Measurements from ENCODE around the gene DPYSL5.

Gene DPYSL5

GRCh38 chr2:26940001-26940400, 92.1 kb downstream of the DPYSL5 start:
- Histone ChIP-seq H3K4me3 (ENCODE audit: low read depth in 1 of 2, low read length in 2 of 2) (no peak overlapping the region), H3K9ac (ENCODE audit: low read length) (no peak overlapping the region), H3K9me3 (ENCODE audit: low read length) (no peaks in the 10 kb centered on the region), H3K4me1 (ENCODE audit: insufficient read depth, low read length) (no peaks in the 10 kb centered on the region), H3K27ac (ENCODE audit: low read depth, low read length) (no peak overlapping the region), H3K36me3 (ENCODE audit: insufficient read depth, low read length) (no peaks in the 10 kb centered on the region), H3K27me3 (ENCODE audit: control insufficient read depth in 1 of 2, insufficient read depth in 2 of 2, low read length in 2 of 2) (peaks cover 0 to 14% of the 10 kb centered on the region in 2 donors)

GRCh38 chr2:26941486-26941885, 93.6 kb downstream of the DPYSL5 start:
- peaks cover 0 to 14% of the 10 kb centered on the region in 2 donors for H3K27me3 ChIP-seq (ENCODE audit: control insufficient read depth in 1 of 2, insufficient read depth in 2 of 2, low read length in 2 of 2)
- no peaks in the 10 kb centered on the region for H3K9me3 ChIP-seq (ENCODE audit: low read length)
- H3K4me1 ChIP-seq (ENCODE audit: insufficient read depth, low read length), result no peaks in the 10 kb centered on the region
- H3K27ac ChIP-seq (ENCODE audit: low read depth, low read length), result no peak overlapping the region
- H3K9ac ChIP-seq (ENCODE audit: low read length), result no peak overlapping the region
- H3K4me3 ChIP-seq (ENCODE audit: low read depth in 1 of 2, low read length in 2 of 2), result no peak overlapping the region
- no peaks in the 10 kb centered on the region for H3K36me3 ChIP-seq (ENCODE audit: insufficient read depth, low read length)

- Histone ChIP-seq H3K9ac (ENCODE audit: low read length) (no peak overlapping the region), H3K9me3 (ENCODE audit: low read length) (no peaks in the 10 kb centered on the region), H3K27ac (ENCODE audit: low read depth, low read length) (no peak overlapping the region), H3K27me3 (ENCODE audit: control insufficient read depth in 1 of 2, insufficient read depth in 2 of 2, low read length in 2 of 2) (peaks cover 0 to 14% of the 10 kb centered on the region in 2 donors), H3K4me1 (ENCODE audit: insufficient read depth, low read length) (no peaks in the 10 kb centered on the region), H3K4me3 (ENCODE audit: low read depth in 1 of 2, low read length in 2 of 2) (no peak overlapping the region), H3K36me3 (ENCODE audit: insufficient read depth, low read length) (no peaks in the 10 kb centered on the region)
Observed at GRCh38 chr2:26942543-26943295, 94.8 kb downstream of the DPYSL5 start.

GRCh38 chr2:26945991-26946750, 98.2 kb downstream of the DPYSL5 start:
- no peak overlapping the region for H3K4me3 ChIP-seq (ENCODE audit: low read depth in 1 of 2, low read length in 2 of 2)
- no peaks in the 10 kb centered on the region for H3K4me1 ChIP-seq (ENCODE audit: insufficient read depth, low read length)
- no peaks in the 10 kb centered on the region for H3K9me3 ChIP-seq (ENCODE audit: low read length)
- no peaks in the 10 kb centered on the region for H3K36me3 ChIP-seq (ENCODE audit: insufficient read depth, low read length)
- peaks cover 0 to 14% of the 10 kb centered on the region in 2 donors for H3K27me3 ChIP-seq (ENCODE audit: control insufficient read depth in 1 of 2, insufficient read depth in 2 of 2, low read length in 2 of 2)
- H3K27ac ChIP-seq (ENCODE audit: low read depth, low read length), result no peak overlapping the region
- no peak overlapping the region for H3K9ac ChIP-seq (ENCODE audit: low read length)

- no peaks in the 10 kb centered on the region for H3K4me1 ChIP-seq (ENCODE audit: insufficient read depth, low read length)
- H3K9me3 ChIP-seq (ENCODE audit: low read length), result no peaks in the 10 kb centered on the region
- H3K36me3 ChIP-seq (ENCODE audit: insufficient read depth, low read length), result no peaks in the 10 kb centered on the region
- H3K4me3 ChIP-seq (ENCODE audit: low read depth in 1 of 2, low read length in 2 of 2), result no peak overlapping the region
- no peak overlapping the region for H3K9ac ChIP-seq (ENCODE audit: low read length)
- H3K27me3 ChIP-seq (ENCODE audit: control insufficient read depth in 1 of 2, insufficient read depth in 2 of 2, low read length in 2 of 2), result peaks cover 0 to 14% of the 10 kb centered on the region in 2 donors
- H3K27ac ChIP-seq (ENCODE audit: low read depth, low read length), result no peak overlapping the region
Observed at GRCh38 chr2:26946841-26947784, 99.2 kb downstream of the DPYSL5 start.

GRCh38 chr2:26948800-26949199, 100.9 kb downstream of the DPYSL5 start:
- no peaks in the 10 kb centered on the region for H3K36me3 ChIP-seq (ENCODE audit: insufficient read depth, low read length)
- peaks cover 0 to 7% of the 10 kb centered on the region in 2 donors for H3K27me3 ChIP-seq (ENCODE audit: control insufficient read depth in 1 of 2, insufficient read depth in 2 of 2, low read length in 2 of 2)
- no peaks in the 10 kb centered on the region for H3K9me3 ChIP-seq (ENCODE audit: low read length)
- no peak overlapping the region for H3K4me3 ChIP-seq (ENCODE audit: low read depth in 1 of 2, low read length in 2 of 2)
- H3K4me1 ChIP-seq (ENCODE audit: insufficient read depth, low read length), result no peaks in the 10 kb centered on the region
- H3K27ac ChIP-seq (ENCODE audit: low read depth, low read length), result no peak overlapping the region
- no peak overlapping the region for H3K9ac ChIP-seq (ENCODE audit: low read length)

- Histone ChIP-seq H3K4me1 (ENCODE audit: insufficient read depth, low read length) (no peaks in the 10 kb centered on the region), H3K27me3 (ENCODE audit: control insufficient read depth in 1 of 2, insufficient read depth in 2 of 2, low read length in 2 of 2) (no peaks in the 10 kb centered on the region), H3K4me3 (ENCODE audit: low read depth in 1 of 2, low read length in 2 of 2) (no peak overlapping the region), H3K27ac (ENCODE audit: low read depth, low read length) (no peak overlapping the region), H3K36me3 (ENCODE audit: insufficient read depth, low read length) (no peaks in the 10 kb centered on the region), H3K9ac (ENCODE audit: low read length) (no peak overlapping the region), H3K9me3 (ENCODE audit: low read length) (no peaks in the 10 kb centered on the region)
Observed at GRCh38 chr2:26950246-26950645, 102.3 kb downstream of the DPYSL5 start.

- Histone ChIP-seq H3K4me3 (ENCODE audit: low read depth in 1 of 2, low read length in 2 of 2) (no peak overlapping the region), H3K4me1 (ENCODE audit: insufficient read depth, low read length) (no peaks in the 10 kb centered on the region), H3K36me3 (ENCODE audit: insufficient read depth, low read length) (no peaks in the 10 kb centered on the region), H3K27me3 (ENCODE audit: control insufficient read depth in 1 of 2, insufficient read depth in 2 of 2, low read length in 2 of 2) (no peaks in the 10 kb centered on the region), H3K27ac (ENCODE audit: low read depth, low read length) (no peak overlapping the region), H3K9me3 (ENCODE audit: low read length) (no peaks in the 10 kb centered on the region), H3K9ac (ENCODE audit: low read length) (no peak overlapping the region)
Observed at GRCh38 chr2:26951236-26951635, 103.3 kb downstream of the DPYSL5 start.

GRCh38 chr2:26952374-26952773, 104.4 kb downstream of the DPYSL5 start:
- no peaks in the 10 kb centered on the region for H3K4me1 ChIP-seq (ENCODE audit: insufficient read depth, low read length)
- no peaks in the 10 kb centered on the region for H3K9me3 ChIP-seq (ENCODE audit: low read length)
- H3K27me3 ChIP-seq (ENCODE audit: control insufficient read depth in 1 of 2, insufficient read depth in 2 of 2, low read length in 2 of 2), result no peaks in the 10 kb centered on the region
- no peak overlapping the region for H3K27ac ChIP-seq (ENCODE audit: low read depth, low read length)
- H3K4me3 ChIP-seq (ENCODE audit: low read depth in 1 of 2, low read length in 2 of 2), result no peak overlapping the region
- no peak overlapping the region for H3K9ac ChIP-seq (ENCODE audit: low read length)
- H3K36me3 ChIP-seq (ENCODE audit: insufficient read depth, low read length), result no peaks in the 10 kb centered on the region

- no peaks in the 10 kb centered on the region for H3K27me3 ChIP-seq (ENCODE audit: control insufficient read depth in 1 of 2, insufficient read depth in 2 of 2, low read length in 2 of 2)
- H3K36me3 ChIP-seq (ENCODE audit: insufficient read depth, low read length), result no peaks in the 10 kb centered on the region
- H3K9ac ChIP-seq (ENCODE audit: low read length), result no peak overlapping the region
- no peak overlapping the region for H3K4me3 ChIP-seq (ENCODE audit: low read depth in 1 of 2, low read length in 2 of 2)
- H3K27ac ChIP-seq (ENCODE audit: low read depth, low read length), result no peak overlapping the region
- no peaks in the 10 kb centered on the region for H3K9me3 ChIP-seq (ENCODE audit: low read length)
- H3K4me1 ChIP-seq (ENCODE audit: insufficient read depth, low read length), result no peaks in the 10 kb centered on the region
Observed at GRCh38 chr2:26954135-26954534, 106.2 kb downstream of the DPYSL5 start.

GRCh38 chr2:26957041-26957440, 109.1 kb downstream of the DPYSL5 start:
- Histone ChIP-seq H3K27ac (ENCODE audit: low read depth, low read length) (no peak overlapping the region), H3K27me3 (ENCODE audit: control insufficient read depth in 1 of 2, insufficient read depth in 2 of 2, low read length in 2 of 2) (no peaks in the 10 kb centered on the region), H3K9ac (ENCODE audit: low read length) (no peak overlapping the region), H3K4me3 (ENCODE audit: low read depth in 1 of 2, low read length in 2 of 2) (no peak overlapping the region), H3K4me1 (ENCODE audit: insufficient read depth, low read length) (peaks cover 6% of the 10 kb centered on the region), H3K9me3 (ENCODE audit: low read length) (no peaks in the 10 kb centered on the region), H3K36me3 (ENCODE audit: insufficient read depth, low read length) (no peaks in the 10 kb centered on the region)
